GM18909 (cell line): ENCODE results near the gene MAFF.

Source experiments
- ATAC-seq: cut with Tn5 transposase; IDR thresholded peaks from one replicate; pipeline ENCODE4 v1.9.1; 2021; ENCODE audit warnings: mild to moderate bottlenecking; ENCODE audit not compliant: unreplicated experiment, poor library complexity

Gene MAFF

DNA sequence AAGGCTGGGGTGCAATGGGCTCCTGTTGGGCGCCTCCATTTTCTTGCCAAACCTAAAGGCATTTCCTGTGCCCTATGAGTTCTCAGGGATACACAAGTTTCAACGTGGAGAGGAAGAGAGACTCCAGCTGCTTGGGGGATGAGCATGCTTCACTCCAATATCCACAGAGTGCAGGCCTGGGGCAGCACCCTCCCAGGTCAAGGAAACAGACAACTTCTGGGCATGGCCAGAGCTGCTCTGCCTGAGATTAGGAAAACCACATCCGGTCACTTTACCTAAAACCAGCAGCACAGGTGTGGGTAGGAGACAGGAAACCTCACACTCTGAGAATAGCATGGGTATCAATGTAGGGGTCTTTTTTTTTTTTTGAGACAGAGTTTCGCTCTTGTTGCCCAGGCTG, 42.3 kb downstream of the MAFF start:
- no peak for ATAC-seq

- no peak for ATAC-seq
These were observed 44.4 kb downstream of the MAFF start for GRCh38 chr22:38246046-38246658.

GRCh38 chr22:38246692-38247091, 44.9 kb downstream of the MAFF start:
- ATAC-seq = no peak

DNA sequence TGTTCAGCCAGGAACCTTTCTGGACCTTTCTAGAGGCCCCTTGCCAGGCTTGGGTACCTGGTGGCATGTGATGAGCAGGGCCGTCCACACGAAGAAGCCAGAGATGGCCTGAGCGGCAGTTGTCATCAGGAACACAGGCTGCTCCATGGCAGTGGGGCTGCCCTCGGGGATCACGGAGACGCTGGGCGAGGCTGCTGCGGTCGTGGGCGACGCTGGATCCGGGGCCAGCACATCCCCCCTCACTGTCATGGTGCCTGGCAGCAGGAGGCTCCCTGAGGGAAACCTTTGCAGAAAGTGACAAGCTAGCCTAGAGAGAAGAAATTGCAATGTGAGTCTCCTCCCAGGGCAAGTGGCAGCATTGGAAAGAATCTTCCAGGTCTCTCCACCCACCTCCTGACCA, 45.9 kb downstream of the MAFF start:
- ATAC-seq = no peak

- no peak for ATAC-seq
These were observed 46.5 kb downstream of the MAFF start for GRCh38 chr22:38248280-38248679.

GRCh38 chr22:38249301-38249700, 47.5 kb downstream of the MAFF start:
- ATAC-seq = no peak

DNA sequence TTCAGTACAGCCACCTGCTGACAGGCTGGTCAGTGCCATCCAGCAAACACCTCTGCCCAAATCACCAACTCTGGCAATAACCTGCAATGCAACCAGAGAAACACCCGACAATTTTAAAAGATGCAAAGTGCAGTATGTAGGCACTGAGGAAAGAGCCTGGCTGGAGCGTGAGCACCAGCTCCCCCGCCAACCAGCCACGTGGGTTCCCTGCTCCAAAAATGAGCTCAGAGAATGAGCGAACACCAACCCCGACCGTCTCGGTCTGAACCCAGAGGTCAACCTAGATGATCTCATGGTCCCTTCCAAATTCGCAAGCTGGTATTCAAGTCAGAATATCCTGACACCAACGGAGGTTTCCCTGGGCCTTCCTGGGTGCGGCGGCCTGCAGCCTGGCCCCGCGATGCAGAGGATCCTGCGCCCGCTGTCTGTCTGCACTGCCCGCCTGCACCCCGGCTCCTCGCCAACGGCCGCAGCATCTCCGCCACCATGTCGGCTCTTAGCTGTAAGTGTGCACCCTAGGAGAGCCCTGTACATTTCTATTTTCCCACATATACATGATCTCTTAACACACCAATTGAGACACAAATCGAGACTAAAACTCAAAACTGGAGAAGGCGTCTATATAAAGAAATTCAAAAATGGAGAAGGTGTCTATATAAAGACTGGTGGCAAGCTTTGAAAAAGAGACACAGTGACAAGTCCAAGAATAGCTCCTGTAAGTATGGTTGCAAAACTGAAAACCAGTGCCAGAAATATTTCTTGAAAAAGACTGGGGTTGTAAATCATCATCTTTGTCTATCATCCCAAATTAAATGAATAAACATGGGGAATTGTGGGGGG, 48.2 kb downstream of the MAFF start:
- no peak for ATAC-seq

DNA sequence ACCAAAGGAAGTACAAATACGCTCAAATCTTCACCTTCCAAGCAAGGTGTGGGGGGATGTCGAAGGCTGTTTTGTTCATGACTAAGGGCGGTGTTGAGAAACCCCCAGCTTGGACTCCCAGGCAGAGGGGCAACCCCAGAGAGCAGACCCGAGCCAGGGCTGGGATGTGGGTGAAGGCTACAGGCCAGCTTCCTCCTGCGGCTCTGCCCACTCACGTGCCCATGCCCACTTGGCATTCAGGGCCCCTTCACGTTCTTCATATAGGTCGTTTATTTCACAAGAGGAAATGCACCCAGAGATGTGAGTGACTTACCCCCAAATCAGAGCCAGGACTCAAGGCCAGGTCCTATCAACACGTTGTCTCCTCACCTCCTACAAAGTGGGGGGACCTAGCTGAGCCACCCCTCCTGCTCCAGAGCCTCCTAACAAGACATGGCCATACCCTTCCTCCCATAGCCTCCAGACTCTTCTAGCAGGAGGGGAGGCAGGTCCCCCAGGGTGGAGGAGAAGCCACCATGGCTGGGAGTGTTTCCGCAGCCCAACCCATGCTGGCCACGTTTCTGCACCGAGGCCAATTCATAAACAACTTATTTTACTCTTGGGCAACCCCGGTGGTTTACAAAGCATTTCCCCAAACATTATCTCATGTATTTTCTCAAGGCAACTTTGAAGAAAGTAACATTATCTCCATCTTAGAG, 49.0 kb downstream of the MAFF start:
- no peak for ATAC-seq

DNA sequence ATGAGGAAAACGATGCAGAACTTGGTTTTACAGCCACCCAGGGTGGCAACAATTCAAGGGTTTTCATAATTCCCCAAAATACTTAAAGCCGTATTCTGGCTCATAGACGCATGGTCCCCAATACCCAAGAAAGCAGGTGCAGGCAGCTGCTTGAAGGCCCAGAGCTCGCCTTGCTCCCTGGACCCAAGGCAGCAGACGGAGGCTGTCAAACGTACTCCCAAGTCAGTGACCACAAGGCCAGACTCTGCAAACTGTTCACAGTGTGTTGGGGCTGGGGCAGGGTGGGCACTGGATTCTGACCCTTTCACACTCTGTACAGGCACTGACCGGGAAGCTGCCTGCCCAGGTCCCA, 49.5 kb downstream of the MAFF start:
- ATAC-seq = no peak

DNA sequence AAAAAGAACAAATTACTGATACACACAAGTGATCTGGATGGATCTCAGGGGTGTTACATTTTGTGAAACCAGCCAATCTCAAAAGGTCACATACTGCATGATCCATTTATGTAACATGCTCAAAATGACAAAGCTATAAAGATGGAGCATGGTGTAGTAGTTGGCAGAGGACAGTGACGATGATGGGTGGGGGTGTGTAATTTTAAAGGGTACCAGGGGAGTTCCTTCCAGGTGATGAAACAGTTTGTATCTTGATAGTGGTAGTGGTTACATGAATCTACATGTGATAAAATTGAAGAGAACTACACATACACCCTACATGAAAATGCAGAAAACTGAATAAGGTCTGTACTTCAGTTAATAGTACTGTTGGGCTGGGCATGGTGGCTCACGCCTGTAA, 53.9 kb downstream of the MAFF start:
- ATAC-seq = no peak

DNA sequence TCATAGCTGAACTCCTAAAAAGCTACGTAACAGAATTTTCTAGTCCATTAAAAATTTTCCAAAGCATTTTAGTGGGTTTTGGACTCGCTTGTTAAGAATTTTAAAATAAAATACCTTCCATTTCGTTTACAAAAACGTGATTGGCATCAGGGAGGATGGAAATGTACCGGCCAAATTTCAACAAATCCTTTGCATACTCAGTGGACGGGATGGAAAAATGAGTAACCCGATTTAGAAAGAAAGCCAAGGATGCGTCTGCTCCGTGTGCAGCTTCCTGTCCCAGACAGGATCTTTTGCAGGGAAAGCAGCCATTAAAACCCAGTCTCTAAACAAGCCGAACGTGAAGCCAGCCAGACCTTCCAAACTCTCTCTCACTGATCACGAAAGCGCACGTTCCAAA, 55.4 kb downstream of the MAFF start:
- ATAC-seq = no peak

- ATAC-seq = no peak
These were observed 56.0 kb downstream of the MAFF start for GRCh38 chr22:38257650-38258250.

DNA sequence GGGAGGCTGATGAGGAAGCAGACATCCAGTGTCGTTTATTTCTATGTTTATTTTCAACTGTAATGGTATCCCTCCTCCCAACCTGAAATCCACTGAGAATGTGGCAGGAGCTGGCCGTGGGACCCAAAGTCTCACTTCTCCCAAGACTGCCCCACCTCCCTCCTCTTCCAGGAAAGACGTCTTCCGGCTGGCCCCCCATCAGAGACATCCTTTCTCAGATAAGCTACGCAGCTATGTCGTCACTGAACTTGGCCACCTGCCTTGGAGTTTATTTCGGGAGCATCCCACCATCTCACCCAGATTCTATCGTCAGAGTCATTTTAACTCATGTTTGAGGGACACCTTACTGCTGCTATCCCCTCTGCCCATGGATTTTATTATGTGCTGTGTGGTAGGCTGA, 57.1 kb downstream of the MAFF start:
- no peak for ATAC-seq

DNA sequence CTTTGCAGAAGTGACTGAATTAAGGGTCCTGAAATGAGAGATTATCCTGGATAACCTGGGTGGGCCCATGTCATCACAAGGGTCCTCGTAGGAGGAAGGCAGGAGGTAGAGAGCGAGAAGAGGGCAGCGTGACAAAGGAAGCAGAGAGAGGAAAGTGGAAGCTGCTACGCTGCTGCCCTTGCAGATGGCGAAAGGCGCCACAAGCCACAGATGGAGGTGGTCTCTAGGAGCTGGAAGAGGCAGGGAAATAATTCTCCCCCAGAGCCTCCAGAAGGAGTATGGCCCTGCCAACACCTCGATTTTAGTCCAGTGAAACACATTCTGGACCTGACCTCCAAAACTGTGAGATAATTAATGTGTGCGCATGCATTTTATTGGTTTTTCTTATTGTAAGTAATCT, 57.6 kb downstream of the MAFF start:
- ATAC-seq = no peak

DNA sequence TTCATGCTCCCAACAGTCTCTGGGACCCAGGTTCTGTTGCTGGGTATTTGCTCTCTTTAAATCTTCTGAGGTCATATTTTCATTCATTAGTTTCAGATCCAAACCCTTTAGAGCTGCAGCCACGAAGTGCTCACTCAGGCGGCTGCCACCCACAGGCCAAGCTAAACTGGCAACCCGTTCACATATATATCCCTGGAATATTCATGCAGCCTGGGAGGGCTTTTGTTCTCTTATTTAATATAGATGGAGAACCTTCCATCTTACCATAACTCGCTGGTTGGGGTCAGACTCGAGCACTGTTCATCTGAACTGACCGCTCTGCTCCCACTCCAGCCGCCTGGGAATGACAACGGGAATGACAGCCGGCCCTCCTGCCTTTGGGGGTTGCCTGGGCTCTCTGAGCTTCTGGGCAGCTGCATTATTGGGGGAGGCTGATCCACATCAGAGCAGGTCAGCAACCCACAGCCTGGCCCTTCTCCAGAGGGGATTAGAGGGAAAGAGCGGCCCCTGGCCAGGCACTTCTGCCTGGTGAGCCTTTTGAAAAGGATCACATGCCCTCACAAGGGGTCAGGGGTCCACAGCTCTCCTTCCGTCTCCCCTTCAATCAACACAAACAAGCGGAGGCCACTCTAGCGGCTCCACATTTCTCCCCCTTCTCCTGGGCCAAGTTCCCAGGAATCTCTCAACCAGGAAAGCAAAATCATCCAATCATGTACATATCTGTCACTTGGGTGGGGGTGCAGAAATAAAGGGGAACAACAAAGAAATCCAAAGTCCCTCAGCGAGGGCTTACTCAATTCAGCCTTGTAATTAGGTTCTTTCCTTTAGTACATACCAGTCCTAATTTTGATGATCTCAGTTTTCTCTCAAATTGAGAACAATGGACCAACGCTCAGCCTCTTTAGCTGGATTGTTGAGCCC, 59.2 kb downstream of the MAFF start:
- no peak for ATAC-seq

DNA sequence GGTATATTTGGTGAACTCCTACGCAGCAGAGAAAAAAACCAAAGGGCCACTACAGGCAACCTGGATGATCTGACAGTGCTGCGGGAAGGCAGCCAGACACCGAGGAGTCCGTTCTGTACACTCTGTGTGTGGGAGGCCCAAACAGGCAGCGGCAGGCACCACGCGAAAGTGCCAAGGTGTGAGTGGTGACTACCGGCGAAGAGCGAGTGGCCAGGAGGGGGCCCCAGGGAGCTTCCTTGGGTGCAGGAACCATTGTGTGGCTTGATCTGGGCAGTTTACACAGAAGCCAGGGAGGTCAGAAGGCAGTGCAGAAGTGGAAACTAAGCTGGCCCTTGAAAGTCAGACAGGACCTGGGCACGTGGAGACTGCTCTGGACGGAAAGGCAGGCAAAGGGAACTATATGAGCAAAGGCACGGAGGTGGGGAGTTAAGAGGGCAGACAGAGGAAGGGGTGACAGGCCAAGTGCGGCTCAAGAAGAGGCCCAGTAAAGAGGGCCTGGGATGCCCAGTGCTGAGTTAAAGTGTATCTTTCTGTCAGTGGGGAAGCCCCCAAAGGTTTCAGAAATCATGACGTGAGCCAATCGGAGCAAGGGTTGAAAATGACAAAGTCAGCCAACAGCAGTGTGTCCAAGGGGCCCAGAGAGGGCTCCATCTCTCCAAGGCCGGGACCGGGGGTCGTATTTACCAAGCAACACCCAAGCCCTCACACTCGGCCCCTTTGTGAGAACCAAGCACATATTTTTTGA, 60.4 kb downstream of the MAFF start:
- ATAC-seq = no peak

DNA sequence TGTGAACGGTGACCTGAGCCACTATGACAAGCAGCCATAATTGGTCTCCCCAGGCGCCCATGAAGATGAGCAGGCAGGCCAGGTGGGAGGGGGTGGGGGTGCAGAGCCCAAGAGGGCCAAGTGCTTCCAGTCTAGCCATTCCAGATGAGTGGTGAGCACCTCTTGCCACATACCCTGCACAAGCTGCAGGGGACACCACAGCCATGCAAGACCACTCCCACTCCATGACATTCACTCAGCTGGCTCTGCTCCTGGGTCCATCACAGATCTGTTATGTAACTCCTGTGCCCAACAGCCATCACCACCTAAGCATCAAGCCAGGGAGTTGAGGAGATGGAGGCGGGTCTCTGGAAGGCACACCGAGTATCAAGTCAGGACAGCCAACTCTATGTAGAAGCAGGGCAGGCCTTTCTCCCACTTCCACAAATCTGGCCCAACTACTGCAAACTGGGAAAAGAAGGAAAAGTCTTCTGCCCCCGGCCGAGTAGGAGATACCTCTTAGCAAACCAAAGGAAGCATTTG, 62.6 kb downstream of the MAFF start:
- no peak for ATAC-seq
